ENCODE results near the gene MAGOHB.

DNA sequence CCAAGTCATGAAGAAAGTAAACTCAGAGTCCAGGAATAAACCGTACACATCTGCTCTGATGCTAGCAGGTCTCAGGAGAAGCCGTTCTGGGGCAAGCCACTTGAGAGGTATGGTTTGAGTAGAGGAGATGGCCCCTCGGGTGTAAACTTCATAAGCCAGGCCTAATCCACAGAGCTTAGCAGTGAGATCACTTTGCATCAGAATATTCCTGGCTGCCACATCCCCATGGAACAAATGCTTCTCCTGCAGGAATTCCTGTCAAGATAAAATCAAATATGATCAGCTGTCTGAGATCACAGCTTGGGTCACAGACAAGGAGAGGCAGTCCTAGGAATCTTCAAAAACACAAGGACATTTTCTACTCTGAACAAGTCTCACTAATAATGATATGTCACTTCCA is 11.2 kb upstream of the MAGOHB start:
- TF ChIP-seq, protein P1, sequence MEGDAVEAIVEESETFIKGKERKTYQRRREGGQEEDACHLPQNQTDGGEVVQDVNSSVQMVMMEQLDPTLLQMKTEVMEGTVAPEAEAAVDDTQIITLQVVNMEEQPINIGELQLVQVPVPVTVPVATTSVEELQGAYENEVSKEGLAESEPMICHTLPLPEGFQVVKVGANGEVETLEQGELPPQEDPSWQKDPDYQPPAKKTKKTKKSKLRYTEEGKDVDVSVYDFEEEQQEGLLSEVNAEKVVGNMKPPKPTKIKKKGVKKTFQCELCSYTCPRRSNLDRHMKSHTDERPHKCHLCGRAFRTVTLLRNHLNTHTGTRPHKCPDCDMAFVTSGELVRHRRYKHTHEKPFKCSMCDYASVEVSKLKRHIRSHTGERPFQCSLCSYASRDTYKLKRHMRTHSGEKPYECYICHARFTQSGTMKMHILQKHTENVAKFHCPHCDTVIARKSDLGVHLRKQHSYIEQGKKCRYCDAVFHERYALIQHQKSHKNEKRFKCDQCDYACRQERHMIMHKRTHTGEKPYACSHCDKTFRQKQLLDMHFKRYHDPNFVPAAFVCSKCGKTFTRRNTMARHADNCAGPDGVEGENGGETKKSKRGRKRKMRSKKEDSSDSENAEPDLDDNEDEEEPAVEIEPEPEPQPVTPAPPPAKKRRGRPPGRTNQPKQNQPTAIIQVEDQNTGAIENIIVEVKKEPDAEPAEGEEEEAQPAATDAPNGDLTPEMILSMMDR (IDR thresholded peaks at IDR 0.05), result no peak
- no peak for TF ChIP-seq MXI1 (IDR thresholded peaks at IDR 0.05; ENCODE audit: low read depth, low read length)
- no peak for TF ChIP-seq FOSL2 (IDR thresholded peaks at IDR 0.05; ENCODE audit: borderline replicate concordance, low read depth)
- no peak for TF ChIP-seq RXRA (IDR thresholded peaks at IDR 0.05; ENCODE audit: borderline replicate concordance, low read depth)
- no peak for TF ChIP-seq YY1 (IDR thresholded peaks at IDR 0.05; ENCODE audit: low read depth)
- no peak for TF ChIP-seq EZH2phosphoT487 (IDR thresholded peaks at IDR 0.05; ENCODE audit: borderline replicate concordance, low read depth)
- no peak for TF ChIP-seq POLR2AphosphoS5 (IDR thresholded peaks at IDR 0.05; ENCODE audit: low read depth, low read length)
- TF ChIP-seq EP300 (IDR thresholded peaks at IDR 0.05; ENCODE audit: borderline replicate concordance in 1 of 2, low read depth in 1 of 2, low read length in 1 of 2), result no peak
- TF ChIP-seq SMC3 (IDR thresholded peaks at IDR 0.05; ENCODE audit: low read depth, low read length), result no peak

Data from SK-N-SH (cell line).